Activated T-cell treated with anti-CD3 and anti-CD28 coated beads for 4 hours (primary cell): ENCODE measurements around the gene MEGF8.

Source experiments
- DNase-seq: peaks from one replicate; pipeline ENCODE4 v3.0.0-alpha.2; 2020

The MEGF8 gene

GRCh38 chr19:42287017-42287826, 38.2 kb upstream of the MEGF8 start:
- DNase-seq: no peak

- DNase-seq: no peak
Measured at GRCh38 chr19:42287827-42288107, 37.7 kb upstream of the MEGF8 start.

DNA sequence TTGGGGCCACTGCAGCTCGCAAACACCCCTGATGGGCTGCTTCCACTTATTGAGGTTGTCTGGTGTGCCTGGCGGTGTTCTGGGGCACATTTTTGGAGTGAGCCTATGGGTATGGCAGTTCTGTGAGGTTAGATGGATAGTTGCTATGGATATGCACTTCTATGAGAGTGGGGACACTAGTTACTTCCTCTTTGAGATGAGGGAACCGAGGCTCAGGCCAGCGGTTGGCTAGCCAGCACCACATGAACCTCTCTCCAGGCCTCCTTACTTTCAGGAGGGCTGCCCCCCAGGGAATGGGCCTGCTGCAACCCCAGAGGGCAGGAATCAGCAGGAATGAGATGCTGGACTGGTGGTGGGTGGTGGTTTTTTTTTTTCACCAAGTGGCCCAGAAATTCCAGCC, 37.0 kb upstream of the MEGF8 start:
- no peak for DNase-seq

DNA sequence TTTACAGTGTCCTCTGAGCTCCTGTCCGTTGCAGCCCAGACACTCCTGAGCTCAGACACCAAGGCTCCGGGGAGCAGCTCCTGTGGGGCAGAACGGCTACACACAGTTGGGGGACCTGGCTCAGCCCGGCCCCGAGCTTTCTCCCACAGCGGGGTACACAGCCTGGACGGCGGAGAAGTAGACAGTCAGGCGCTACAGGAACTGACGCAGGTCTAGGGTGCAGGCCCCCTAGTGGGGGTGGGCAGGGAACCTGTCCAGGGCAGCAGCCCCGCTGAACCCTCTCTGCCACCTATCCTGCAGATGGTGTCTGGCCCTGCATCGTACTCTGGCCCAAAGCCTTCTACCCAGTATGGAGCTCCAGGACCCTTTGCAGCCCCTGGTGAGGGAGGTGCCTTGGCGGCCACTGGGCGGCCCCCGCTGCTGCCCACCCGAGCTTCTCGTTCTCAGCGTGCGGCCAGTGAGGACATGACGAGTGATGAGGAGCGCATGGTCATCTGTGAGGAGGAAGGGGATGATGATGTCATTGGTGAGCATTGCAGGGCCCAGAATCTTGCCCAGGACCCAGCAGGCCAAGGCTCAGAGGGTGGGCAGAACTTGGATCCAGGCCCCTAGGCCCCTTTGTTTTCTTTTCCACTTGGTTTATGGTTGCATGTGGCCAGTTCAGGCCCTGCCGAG, 36.4 kb upstream of the MEGF8 start:
- no peak for DNase-seq

DNA sequence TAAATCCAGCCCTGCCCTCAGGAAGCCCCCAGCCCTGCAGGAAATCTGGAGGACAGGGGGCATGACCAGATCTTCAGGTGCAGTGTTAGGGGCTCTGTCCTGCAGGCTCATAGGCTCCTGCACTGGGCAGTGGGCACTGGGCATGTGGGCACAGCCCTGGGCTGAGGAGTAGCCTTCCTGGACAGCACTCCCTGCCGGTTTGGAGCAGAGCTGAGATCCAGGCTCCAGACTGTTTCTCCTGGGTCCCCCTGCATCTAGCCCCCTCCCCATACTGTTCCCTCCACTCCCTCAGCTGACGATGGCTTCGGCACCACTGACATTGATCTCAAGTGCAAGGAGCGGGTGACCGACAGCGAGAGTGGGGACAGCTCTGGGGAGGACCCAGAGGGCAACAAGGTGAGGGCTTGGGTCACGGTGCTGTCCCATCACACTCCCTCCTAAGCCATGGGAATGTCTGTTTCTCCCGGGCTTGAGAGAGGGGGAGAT, 35.8 kb upstream of the MEGF8 start:
- DNase-seq: no peak

GRCh38 chr19:42290136-42290522, 35.3 kb upstream of the MEGF8 start:
- DNase-seq: no peak

DNA sequence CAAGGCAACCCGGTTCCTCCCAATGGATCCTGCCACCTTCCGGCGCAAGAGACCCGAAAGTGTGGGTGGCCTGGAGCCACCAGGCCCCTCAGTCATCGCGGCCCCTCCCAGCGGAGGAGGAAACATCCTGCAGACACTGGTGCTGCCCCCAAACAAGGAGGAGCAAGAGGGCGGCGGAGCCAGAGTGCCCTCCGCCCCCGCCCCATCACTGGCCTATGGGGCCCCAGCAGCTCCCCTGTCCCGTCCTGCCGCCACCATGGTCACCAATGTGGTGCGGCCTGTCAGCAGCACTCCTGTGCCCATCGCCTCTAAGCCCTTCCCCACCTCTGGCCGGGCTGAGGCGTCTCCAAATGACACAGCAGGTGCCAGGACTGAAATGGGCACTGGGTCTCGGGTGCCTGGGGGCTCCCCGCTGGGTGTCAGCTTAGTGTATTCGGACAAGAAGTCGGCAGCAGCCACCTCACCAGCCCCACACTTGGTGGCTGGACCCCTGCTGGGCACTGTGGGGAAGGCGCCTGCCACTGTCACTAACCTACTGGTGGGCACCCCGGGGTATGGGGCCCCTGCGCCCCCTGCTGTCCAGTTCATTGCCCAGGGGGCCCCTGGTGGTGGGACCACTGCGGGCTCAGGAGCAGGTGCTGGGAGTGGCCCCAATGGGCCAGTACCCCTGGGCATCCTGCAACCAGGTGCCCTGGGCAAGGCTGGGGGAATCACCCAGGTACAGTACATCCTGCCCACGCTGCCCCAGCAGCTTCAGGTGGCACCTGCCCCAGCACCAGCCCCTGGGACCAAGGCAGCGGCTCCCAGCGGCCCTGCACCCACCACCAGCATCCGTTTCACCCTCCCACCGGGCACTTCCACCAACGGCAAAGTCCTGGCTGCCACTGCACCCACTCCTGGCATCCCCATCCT, 34.7 kb upstream of the MEGF8 start:
- peak; percentile 43 for DNase-seq

DNA sequence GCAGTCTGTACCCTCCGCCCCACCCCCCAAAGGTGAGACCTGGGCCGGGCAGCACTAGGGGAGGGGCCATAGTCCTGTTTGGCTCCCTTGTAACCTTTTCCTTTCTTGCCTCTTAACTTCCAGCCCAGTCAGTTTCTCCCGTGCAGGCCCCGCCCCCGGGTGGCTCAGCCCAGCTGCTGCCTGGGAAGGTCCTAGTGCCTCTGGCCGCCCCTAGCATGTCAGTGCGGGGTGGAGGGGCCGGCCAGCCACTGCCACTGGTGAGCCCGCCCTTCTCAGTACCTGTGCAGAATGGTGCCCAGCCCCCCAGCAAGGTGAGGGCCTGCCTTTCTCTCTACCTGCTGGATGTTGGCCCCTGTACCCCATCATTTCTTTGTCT, 34.0 kb upstream of the MEGF8 start:
- DNase-seq: no peak

DNA sequence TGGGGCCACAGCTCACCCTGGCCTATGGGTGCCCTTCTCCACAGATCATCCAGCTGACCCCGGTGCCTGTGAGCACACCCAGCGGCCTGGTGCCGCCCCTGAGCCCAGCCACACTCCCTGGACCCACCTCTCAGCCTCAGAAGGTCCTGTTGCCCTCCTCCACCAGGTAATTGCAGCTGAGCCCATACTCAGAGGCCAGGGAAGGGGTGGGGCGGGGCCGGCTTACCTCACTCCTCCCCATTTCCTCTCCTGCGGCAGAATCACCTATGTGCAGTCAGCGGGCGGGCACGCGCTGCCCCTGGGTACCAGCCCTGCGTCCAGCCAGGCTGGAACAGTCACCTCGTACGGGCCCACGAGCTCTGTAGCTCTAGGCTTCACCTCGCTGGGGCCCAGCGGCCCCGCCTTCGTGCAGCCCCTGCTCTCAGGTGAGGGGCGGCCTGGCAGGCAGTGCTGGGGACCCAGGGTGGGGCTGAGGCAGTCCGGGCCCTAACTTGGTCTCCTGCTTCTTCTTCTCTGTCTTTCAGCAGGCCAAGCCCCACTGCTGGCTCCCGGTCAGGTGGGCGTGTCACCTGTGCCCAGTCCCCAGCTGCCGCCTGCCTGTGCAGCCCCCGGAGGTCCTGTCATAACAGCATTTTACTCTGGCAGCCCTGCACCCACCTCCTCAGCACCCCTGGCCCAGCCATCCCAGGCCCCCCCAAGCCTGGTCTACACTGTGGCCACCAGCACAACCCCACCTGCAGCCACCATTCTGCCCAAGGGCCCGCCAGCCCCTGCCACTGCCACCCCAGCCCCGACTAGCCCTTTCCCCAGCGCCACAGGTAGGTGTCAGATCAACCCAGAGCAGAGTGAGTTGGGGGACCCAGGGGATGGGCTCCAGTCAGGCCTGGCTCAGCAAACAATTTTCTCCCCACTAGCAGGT, 33.1 kb upstream of the MEGF8 start:
- DNase-seq: no peak

- DNase-seq: no peak
Measured at GRCh38 chr19:42292963-42293362, 32.5 kb upstream of the MEGF8 start.

DNA sequence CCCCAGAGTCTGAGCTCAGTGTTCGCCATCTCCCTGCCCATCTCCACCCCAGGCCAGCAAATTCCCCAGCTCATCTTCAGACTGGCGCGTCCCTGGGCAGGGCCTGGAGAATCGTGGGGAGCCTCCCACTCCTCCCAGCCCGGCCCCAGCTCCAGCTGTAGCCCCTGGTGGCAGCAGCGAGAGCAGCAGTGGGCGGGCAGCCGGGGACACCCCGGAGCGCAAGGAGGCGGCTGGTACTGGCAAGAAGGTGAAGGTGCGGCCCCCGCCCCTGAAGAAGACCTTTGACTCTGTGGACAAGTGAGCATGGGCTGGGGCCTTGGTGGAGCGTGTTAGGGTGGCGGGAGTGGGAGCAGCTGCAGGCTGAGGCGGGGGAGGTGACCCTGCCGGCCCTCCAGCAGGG, 31.9 kb upstream of the MEGF8 start:
- DNase-seq: no peak

- DNase-seq: no peak
Measured at GRCh38 chr19:42293948-42294347, 31.5 kb upstream of the MEGF8 start.

DNA sequence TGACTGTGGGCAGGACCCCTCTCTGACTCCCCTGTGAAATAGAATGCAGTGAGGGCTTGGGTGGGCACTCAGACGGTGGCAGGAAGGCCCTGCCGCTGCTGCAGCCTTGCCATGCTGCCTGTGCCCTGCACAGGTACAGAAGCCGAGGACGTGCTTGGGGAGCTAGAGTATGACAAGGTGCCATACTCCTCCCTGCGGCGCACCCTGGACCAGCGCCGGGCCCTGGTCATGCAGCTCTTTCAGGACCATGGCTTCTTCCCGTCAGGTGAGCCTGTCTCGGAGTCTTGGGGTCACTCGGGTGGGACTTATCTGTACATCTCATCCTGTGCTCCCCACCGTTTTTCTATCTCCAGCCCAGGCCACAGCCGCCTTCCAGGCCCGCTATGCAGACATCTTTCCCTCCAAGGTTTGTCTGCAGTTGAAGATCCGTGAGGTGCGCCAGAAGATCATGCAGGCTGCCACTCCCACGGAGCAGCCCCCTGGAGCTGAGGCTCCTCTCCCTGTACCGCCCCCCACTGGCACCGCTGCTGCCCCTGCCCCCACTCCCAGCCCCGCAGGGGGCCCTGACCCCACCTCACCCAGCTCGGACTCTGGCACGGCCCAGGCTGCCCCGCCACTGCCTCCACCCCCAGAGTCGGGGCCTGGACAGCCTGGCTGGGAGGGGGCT, 30.8 kb upstream of the MEGF8 start:
- DNase-seq: no peak

- DNase-seq: no peak
Measured at GRCh38 chr19:42295342-42295741, 30.1 kb upstream of the MEGF8 start.

- peak; percentile 93 for DNase-seq
Measured at GRCh38 chr19:42295831-42296525, 29.5 kb upstream of the MEGF8 start.

DNA sequence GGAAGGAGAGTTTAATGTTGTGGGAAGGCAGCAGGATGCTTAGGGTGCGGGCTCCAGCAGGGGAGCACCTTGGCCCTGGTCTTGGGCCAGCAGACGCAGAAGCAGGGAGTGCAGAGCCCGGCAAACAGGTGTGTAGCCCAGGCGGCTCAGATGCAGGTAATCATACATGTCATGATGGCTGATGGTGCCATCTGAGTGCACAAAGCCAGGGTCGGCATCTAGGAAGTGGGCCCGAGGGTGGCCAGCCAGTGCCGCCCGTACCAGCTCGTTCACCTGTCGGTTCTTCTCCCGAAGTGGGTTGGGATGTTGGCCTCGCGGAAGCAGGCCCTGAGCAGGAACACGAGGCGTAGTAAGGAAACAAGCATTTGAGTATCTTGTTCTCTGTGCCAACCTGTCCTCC, 28.4 kb upstream of the MEGF8 start:
- DNase-seq: no peak

DNA sequence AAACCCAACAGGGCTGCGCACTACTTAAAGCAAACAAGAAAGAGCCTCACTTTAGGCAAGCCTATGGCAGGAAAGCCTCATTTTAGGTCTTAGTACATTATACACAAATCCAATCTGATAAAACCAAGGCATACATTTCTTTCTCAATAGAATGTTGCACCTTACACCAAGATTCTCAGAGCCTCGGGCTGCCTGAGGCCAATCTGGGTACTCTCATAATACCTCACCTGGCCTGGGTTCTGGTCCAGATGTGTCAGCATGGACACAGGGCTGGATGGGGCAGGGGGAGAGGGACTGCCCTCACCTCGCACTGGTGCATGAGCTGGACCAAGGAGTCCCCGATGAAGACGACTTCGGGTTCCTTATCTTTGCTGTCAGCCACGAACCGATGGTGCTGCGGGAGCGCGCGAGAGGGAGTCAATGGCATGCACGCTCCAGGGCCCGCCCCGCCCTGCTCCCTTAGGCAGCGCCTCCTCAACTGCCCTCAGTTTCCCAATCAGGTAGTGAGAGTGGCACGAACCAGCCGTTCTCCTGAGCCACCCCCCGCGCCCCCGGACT, 23.7 kb upstream of the MEGF8 start, which contains the start of gene PRR19:
Gene PRR19, plus strand, starts transcription at position 487 of the 558 bp plus-strand sequence. CDS start 7,453 bp downstream, outside the sequence.
- no peak for DNase-seq

- no peak for DNase-seq
Measured at GRCh38 chr19:42303101-42303464, 22.4 kb upstream of the MEGF8 start.

- DNase-seq: no peak
Measured at GRCh38 chr19:42303876-42304275, 21.6 kb upstream of the MEGF8 start.

DNA sequence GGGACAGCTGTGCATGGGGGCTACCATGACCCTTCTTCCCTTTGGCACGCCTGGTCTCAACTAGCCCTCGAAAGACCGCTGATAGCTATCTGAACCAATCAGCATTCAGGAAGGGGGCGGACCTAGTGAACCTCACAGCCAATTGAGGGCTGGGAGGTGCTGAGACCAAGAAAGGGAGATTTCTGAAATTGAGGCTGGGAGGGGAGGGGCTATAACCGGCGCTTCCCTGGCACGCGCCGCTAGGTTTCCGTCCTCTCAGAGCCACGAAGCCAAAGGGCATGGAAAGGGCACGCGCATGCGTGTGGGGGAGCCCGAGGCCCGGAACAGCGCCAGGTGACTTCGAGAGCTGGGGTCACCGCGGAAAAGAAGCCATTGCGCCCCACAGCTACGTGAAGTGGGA, 18.8 kb upstream of the MEGF8 start:
- DNase-seq: no peak

DNA sequence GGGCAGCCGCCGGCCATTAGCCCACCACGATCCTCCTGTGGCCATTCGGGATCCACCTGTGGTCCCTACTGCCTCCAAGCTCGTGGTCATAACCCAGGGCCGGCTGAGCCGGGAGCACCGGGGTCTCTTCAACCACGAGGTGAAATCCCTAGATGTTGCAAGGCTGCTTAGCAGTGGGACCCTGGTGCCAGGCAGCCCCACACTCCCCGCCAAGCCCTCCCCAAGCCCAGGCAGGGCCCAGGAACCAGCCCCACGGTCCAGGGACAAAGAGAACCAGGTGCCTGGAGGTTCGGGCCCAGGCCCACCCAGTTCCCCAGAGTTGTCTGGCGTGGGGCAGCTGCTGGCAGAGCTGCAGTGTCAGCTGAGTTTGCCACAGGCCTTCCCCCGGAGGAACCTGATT, 15.7 kb upstream of the MEGF8 start:
- DNase-seq: no peak
